PC-9 (cell line): ENCODE measurements around the gene DMKN. TPM values are rescaled to one million over a fixed set of nuclear protein-coding genes. Genes with fewer than 3 reads are reported as not detected.
A peak's percentile ranks its signal among the peaks of the same experiment; 100 is the strongest.

Source experiments
- BruUV-seq: library from RNA; stranded (reverse); fragments of 400-500 nt; replicated peaks from 2 replicates; lab custom pipeline; 2021; lab: Mats Ljungman, UMichigan
- CTCF ChIA-PET: fragments of 300-600 bp; sonication (Branson Sonifier 250); formaldehyde crosslinking; loops from one replicate; lab custom pipeline; 2022; ENCODE audit warnings: antibody characterized with exemption; lab: Charles Lee
- POLR2A ChIA-PET: fragments of 300-600 bp; sonication (Branson Sonifier 250); formaldehyde crosslinking; loops from one replicate; lab custom pipeline; 2022; ENCODE audit warnings: antibody characterized with exemption; ENCODE audit not compliant: unreplicated experiment; lab: Charles Lee
- DNase-seq, 2 experiments: peaks; one replicate each; pipeline versions ENCODE4 v3.0.0 to v3.0.0-alpha.2; 2015 to 2022; ENCODE audit warnings: mixed read lengths in 1 of 2
- H2AFZ ChIP-seq: fragments of 200-600 bp; sonication (generic); 2 replicates; pipeline ENCODE4 v1.8.1; 2017; ENCODE audit warnings: antibody characterized with exemption
- H3F3A ChIP-seq: fragments of 200-600 bp; sonication (generic); 2 replicates; pipeline ENCODE4 v1.8.1; 2017; ENCODE audit warnings: antibody characterized with exemption, mild to moderate bottlenecking, low read depth; ENCODE audit not compliant: insufficient read depth
- H3K27ac ChIP-seq: fragments of 200-600 bp; sonication (generic); 2 replicates; pipeline ENCODE4 v1.6.1; 2016; ENCODE audit warnings: mixed run types
- H3K27me3 ChIP-seq: fragments of 200-600 bp; sonication (generic); 2 replicates; pipeline ENCODE4 v1.6.1; 2016; ENCODE audit warnings: low read depth, mixed run types; ENCODE audit not compliant: insufficient read depth
- H3K36me3 ChIP-seq: fragments of 200-600 bp; sonication (generic); 2 replicates; pipeline ENCODE4 v1.6.1; 2016; ENCODE audit warnings: low read depth, mixed run types
- H3K4me1 ChIP-seq: fragments of 200-600 bp; sonication (generic); replicated peaks from 2 replicates; pipeline ENCODE4 v1.6.1; 2016; ENCODE audit warnings: mixed run types; ENCODE audit not compliant: insufficient read depth
- H3K4me2 ChIP-seq: fragments of 200-600 bp; sonication (generic); 2 replicates; pipeline ENCODE4 v1.6.1; 2017; ENCODE audit warnings: mixed run types
- H3K4me3 ChIP-seq: fragments of 200-600 bp; sonication (generic); 2 replicates; pipeline ENCODE4 v1.6.1; 2016; ENCODE audit warnings: mixed run types
- H3K79me2 ChIP-seq: fragments of 200-600 bp; sonication (generic); 2 replicates; pipeline ENCODE4 v1.6.1; 2017; ENCODE audit warnings: low read depth, mixed run types
- H3K9me2 ChIP-seq: fragments of 200-600 bp; sonication (generic); 2 replicates; pipeline ENCODE4 v1.8.1; 2017; ENCODE audit warnings: mild to moderate bottlenecking; ENCODE audit not compliant: insufficient read depth
- H3K9me3 ChIP-seq: fragments of 200-600 bp; sonication (generic); 2 replicates; pipeline ENCODE4 v1.8.1; 2016; ENCODE audit warnings: low read depth; ENCODE audit not compliant: insufficient read depth
- H4K20me1 ChIP-seq: fragments of 200-600 bp; sonication (generic); 2 replicates; pipeline ENCODE4 v1.8.1; 2017; ENCODE audit not compliant: insufficient read depth
- CTCF ChIP-seq: fragments of 200-600 bp; sonication (generic); conservative IDR thresholded peaks from 2 replicates; pipeline ENCODE4 v1.6.1; 2017; ENCODE audit warnings: mixed run types, antibody characterized with exemption, mild to moderate bottlenecking, moderate library complexity
- EZH2 ChIP-seq: fragments of 200-600 bp; sonication (generic); IDR thresholded peaks from 2 replicates; pipeline ENCODE4 v1.8.0; 2017; ENCODE audit warnings: antibody characterized with exemption, low read depth
- intact Hi-C: fragments of 100-400 bp; cut with micrococcal nuclease; formaldehyde crosslinking; loops from one replicate; pipeline ENCODE4 v1.10.0; 2022; ENCODE audit not compliant: unreplicated experiment
- total RNA-seq: library from RNA; stranded (reverse); gene quantifications from 2 replicates; pipeline ENCODE4 v1.2.3, GENCODE V29; 2021

DMKN gene
- total RNA-seq, 1 experiment from 2014 or later = 135 TPM

GRCh38 chr19:35497406-35497805 is 16.0 kb downstream of the DMKN start:
- Histone ChIP-seq H3K27ac (no peak overlapping the region), H3K27me3 (no peaks in the 10 kb centered on the region), H3K4me1 (no peaks in the 10 kb centered on the region), H3F3A (peaks cover 6% of the 10 kb centered on the region; the same call in 1 of the 2 replicates), H3K9me3 (no peaks in the 10 kb centered on the region), H3K4me2 (no peak overlapping the region), H2AFZ (no peak overlapping the region), H4K20me1 (no peaks in the 10 kb centered on the region; the same call in 1 of the 2 replicates), H3K79me2 (no peaks in the 10 kb centered on the region), H3K36me3 (no peaks in the 10 kb centered on the region), H3K4me3 (no peak overlapping the region), H3K9me2 (no peaks in the 10 kb centered on the region)
- TF ChIP-seq EZH2 = no peak
- TF ChIP-seq CTCF = no peak
- POLR2A ChIA-PET = interaction anchor here (1.0 kb wide), 1 partner anchor 13 kb away, joined by 4 read pairs; no protein-coding TSS in a partner anchor
- CTCF ChIA-PET = no interaction called here
- no TSS peak for BruUV-seq
- no peak for DNase-seq
- intact Hi-C loops = no loop called here

GRCh38 chr19:35495107-35496064 is 18.1 kb downstream of the DMKN start:
- Histone ChIP-seq H3K9me3 (no peaks in the 10 kb centered on the region), H3K79me2 (no peaks in the 10 kb centered on the region), H3K9me2 (no peaks in the 10 kb centered on the region), H3K36me3 (no peaks in the 10 kb centered on the region), H3K4me2 (peak overlapping the region; percentile 72), H3K27me3 (peaks cover 9% of the 10 kb centered on the region; the same call in 1 of the 2 replicates), H3K4me1 (peaks cover 10% of the 10 kb centered on the region), H3K27ac (no peak overlapping the region), H3K4me3 (no peak overlapping the region; the same call in 1 of the 2 replicates), H4K20me1 (no peaks in the 10 kb centered on the region; the same call in 1 of the 2 replicates), H3F3A (0 out of 2 replicates have a peak, but pooled peaks cover 6% of the 10 kb centered on the region), H2AFZ (no peak overlapping the region)
- no TSS peak for BruUV-seq
- intact Hi-C loops = loop anchor here (1.0 kb wide), 1 partner anchor 143 kb away; no protein-coding TSS in a partner anchor
- TF ChIP-seq CTCF (peak; percentile 97), EZH2 (no peak)
- ChIA-PET CTCF (interaction anchor here (0.7 to 1.3 kb wide), 4 partner anchors 14 to 189 kb away, joined by 3 to 5 read pairs (median 3); no protein-coding TSS in a partner anchor), POLR2A (interaction anchor here (0.6 kb wide), 1 partner anchor 110 kb away, joined by 3 read pairs; no protein-coding TSS in a partner anchor)
- DNase-seq = peak; percentile 53 to 64

GRCh38 chr19:35493971-35494370 is 19.5 kb downstream of the DMKN start:
- no peak for DNase-seq
- TF ChIP-seq CTCF (no peak), EZH2 (no peak)
- Histone ChIP-seq H3K36me3 (no peaks in the 10 kb centered on the region), H3K79me2 (no peaks in the 10 kb centered on the region), H3K9me3 (no peaks in the 10 kb centered on the region), H3K27me3 (peaks cover 23% of the 10 kb centered on the region), H2AFZ (no peak overlapping the region), H3K27ac (no peak overlapping the region), H4K20me1 (no peaks in the 10 kb centered on the region; the same call in 1 of the 2 replicates), H3K4me3 (no peak overlapping the region), H3K4me1 (peaks cover 10% of the 10 kb centered on the region), H3K4me2 (no peak overlapping the region), H3F3A (0 out of 2 replicates have a peak, but pooled peaks cover 6% of the 10 kb centered on the region), H3K9me2 (no peaks in the 10 kb centered on the region)
- POLR2A ChIA-PET = interaction anchor here (0.6 kb wide), 1 partner anchor 93 kb away, joined by 5 read pairs; no protein-coding TSS in a partner anchor
- intact Hi-C loops = no loop called here
- CTCF ChIA-PET = interaction anchor here (0.6 kb wide), 1 partner anchor 140 kb away, joined by 3 read pairs; no protein-coding TSS in a partner anchor
- no TSS peak for BruUV-seq
